Adrenal gland (tissue), 12 donors: ENCODE results near the gene ZNHIT1. TPM values are rescaled to one million over a fixed set of nuclear protein-coding genes. Genes with fewer than 3 reads are reported as not detected.

Experiments
- DNase-seq, 7 donors: peaks; one replicate each; pipeline ENCODE4 v3.0.0-alpha.2; 2019 to 2020
- H3K27ac ChIP-seq, 5 donors: fragments of 200-600 bp; sonication (generic) in 4 of 5; 1 replicate in 3 of 5; 2 replicates in 2 of 5; pipeline versions ENCODE4 v1.5.1 to v1.8.0; 2016 to 2020; ENCODE audit warnings: mild to moderate bottlenecking in 1 of 5
- H3K27me3 ChIP-seq: fragments of 200-600 bp; 2 replicates; pipeline ENCODE4 v1.8.0; 2021
- H3K36me3 ChIP-seq, 2 donors: fragments of 200-600 bp; replicated peaks in 1 of 2; 1 replicate in 1 of 2; 2 replicates in 1 of 2; pipeline versions ENCODE4 v1.5.1 to v1.8.0; 2018 to 2022
- H3K4me1 ChIP-seq, 2 donors: fragments of 200-600 bp; replicated peaks in 1 of 2; 1 replicate in 1 of 2; 2 replicates in 1 of 2; pipeline versions ENCODE4 v1.5.1 to v1.8.0; 2018 to 2021
- H3K4me3 ChIP-seq, 4 donors: fragments of 200-600 bp; sonication (generic) in 3 of 4; one replicate each; pipeline ENCODE4 v1.5.1; 2016 to 2018
- H3K9me3 ChIP-seq, 3 donors: fragments of 200-600 bp; sonication (generic) in 1 of 3; replicated peaks in 1 of 3; 1 replicate in 2 of 3; 2 replicates in 1 of 3; pipeline versions ENCODE4 v1.5.1 to v1.8.0; 2016 to 2021
- POLR2A ChIP-seq, 2 donors: fragments of 450-650 bp; IDR thresholded peaks; one replicate each; pipeline ENCODE4 v1.6.1; 2017; ENCODE audit warnings: antibody characterized with exemption in 2 of 2, mild to moderate bottlenecking in 2 of 2, moderate library complexity in 1 of 2
- WGBS, 4 donors: extraction: QIAGEN DNeasy Blood & Tissue Kit in 2 of 4; methylation state at CpG; one replicate each; pipeline versions ENCODE4 v1.1.5 to v1.1.7; 2013 to 2017; 5-methylcytosine and 5-hydroxymethylcytosine counted together
- intact Hi-C, 2 donors: fragments of 100-400 bp; cut with DNase I; formaldehyde crosslinking; loops; one replicate each; pipeline versions ENCODE4 v1.14.1 to v1.15.0; 2022 to 2023
- polyA plus RNA-seq, 3 donors: library from polyadenylated mRNA; stranded (reverse); fragments of 200-250 nt in 2 of 3; fragments of 350-450 nt in 1 of 3; fragmentation: Illumina TruSeq in 1 of 3; extraction: RNeasy Lipid Tissue Mini Kit (QIAGEN cat#74804) in 1 of 3; gene quantifications; one replicate each; pipeline ENCODE4 v1.2.3, GENCODE V29; 2013 to 2014
- total RNA-seq, 9 donors: library from RNA; depleted of rRNA in 4 of 9; stranded (reverse); fragments of >200 nt in 4 of 9; fragments of 120-200 nt in 1 of 9; fragmentation: NEBNext Ultra II Directional in 1 of 9; extraction: Animal tissue kit (Norgen Biotek cat#: 25700) in 1 of 9; gene quantifications; one replicate each; pipeline versions ENCODE4 v1.1.0 to v1.2.4, GENCODE V29; 2013 to 2023
- TF ChIP-seq, protein P1 (sequence below), 6 experiments: fragments of 450-650 bp in 4 of 6; fragments of 200-600 bp in 2 of 6; sonication (generic) in 1 of 6; IDR thresholded peaks; 1 replicate in 5 of 6; 2 replicates in 1 of 6; pipeline versions ENCODE4 v1.5.1 to v1.8.0; 2016 to 2021; ENCODE audit warnings: antibody characterized with exemption in 6 of 6, mild to moderate bottlenecking in 2 of 6, moderate library complexity in 1 of 6
- donor health status: healthy with polysubstance abuse.
- donor health status: Bipolar disorder and iron deficiency.
- donor health status: DM: yes; HTN: yes; CAD: no.
- donor health status: DM: no; HTN: no; CAD: no.
- donor health status: DM: no; HTN: no; CAD: no.
- donor health status: DM: yes; HTN: yes; CAD: no.

ZNHIT1 gene
- total and polyA plus RNA-seq, 12 donors = 34.7 to 228 (median 104) TPM

DNA sequence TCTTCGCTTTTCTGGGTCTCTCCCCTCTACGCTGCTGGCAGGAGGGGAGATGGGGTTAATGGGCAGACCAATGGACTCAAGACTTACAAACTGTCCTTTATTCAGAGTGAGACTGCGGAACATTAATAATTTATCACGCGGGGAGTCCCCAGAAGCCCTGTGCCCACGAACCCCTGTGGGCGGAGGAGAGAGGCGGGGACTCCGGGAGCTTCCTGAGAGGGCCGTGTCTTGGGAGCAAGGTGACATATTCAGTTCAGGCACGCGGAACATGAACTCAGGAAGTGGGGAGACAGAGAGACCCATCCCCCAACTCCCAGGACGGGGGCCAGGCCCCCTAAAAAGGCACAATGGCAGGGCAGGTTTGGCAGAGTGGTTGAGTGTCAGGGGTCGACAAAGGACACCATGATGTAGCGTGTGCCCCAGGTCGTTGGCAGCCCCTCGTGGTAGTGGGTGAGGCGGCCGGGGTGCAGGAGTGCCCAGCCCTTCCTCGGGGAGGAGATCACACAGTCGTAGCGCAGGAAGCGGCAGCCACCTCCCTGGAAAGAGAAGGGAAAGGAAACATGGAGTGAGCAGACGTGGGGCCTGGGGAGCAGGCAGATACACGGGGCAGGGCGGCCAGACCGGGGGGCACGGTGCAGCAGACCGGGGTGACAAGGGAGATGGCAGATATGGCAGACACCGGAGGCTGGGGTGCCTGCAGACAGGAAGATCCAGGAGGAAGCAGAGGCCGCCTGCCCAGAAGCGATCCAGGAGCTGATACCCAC is 11.9 kb upstream of the ZNHIT1 start:
- no peaks in the 10 kb centered on the region for H3K9me3 ChIP-seq
- WGBS, 4 donors = 80 to 89% (median 87%) methylated on average over 30 to 32 of the region's 32 CpGs
- H3K4me3 ChIP-seq = no peak overlapping the region
- no peak overlapping the region for H3K27ac ChIP-seq
- intact Hi-C loops = no loop called here
- H3K27me3 ChIP-seq = peaks cover 23% of the 10 kb centered on the region
- TF ChIP-seq, protein P1, sequence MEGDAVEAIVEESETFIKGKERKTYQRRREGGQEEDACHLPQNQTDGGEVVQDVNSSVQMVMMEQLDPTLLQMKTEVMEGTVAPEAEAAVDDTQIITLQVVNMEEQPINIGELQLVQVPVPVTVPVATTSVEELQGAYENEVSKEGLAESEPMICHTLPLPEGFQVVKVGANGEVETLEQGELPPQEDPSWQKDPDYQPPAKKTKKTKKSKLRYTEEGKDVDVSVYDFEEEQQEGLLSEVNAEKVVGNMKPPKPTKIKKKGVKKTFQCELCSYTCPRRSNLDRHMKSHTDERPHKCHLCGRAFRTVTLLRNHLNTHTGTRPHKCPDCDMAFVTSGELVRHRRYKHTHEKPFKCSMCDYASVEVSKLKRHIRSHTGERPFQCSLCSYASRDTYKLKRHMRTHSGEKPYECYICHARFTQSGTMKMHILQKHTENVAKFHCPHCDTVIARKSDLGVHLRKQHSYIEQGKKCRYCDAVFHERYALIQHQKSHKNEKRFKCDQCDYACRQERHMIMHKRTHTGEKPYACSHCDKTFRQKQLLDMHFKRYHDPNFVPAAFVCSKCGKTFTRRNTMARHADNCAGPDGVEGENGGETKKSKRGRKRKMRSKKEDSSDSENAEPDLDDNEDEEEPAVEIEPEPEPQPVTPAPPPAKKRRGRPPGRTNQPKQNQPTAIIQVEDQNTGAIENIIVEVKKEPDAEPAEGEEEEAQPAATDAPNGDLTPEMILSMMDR (IDR thresholded peaks at IDR 0.05) = no peak
- no peak for TF ChIP-seq POLR2A (IDR thresholded peaks at IDR 0.05)
- H3K4me1 ChIP-seq = peaks cover 0 to 5% of the 10 kb centered on the region in 2 donors
- no peak for DNase-seq
- peaks cover 0 to 26% of the 10 kb centered on the region in 2 donors for H3K36me3 ChIP-seq

DNA sequence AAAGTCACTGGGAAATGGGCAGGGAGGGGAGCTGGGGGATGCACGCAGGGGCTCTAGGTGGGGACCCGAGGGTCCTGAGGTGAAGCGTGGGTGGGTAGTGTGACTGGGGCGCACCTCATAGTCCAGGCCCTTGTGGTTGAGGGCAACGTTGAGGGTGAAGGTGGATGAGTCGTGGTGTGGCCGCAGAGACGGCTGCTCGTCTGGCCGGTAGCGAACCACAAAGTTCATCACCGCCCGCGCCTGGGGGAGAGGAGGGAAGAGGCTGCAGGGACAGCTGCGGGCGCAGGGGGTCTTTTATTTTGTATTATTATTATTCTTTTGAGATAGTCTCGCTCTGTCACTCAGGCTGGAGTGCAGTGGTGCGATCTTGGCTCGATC is 11.3 kb upstream of the ZNHIT1 start:
- H3K9me3 ChIP-seq = no peaks in the 10 kb centered on the region
- no peak for DNase-seq
- H3K27me3 ChIP-seq = peaks cover 17% of the 10 kb centered on the region
- H3K27ac ChIP-seq = no peak overlapping the region
- intact Hi-C loops = no loop called here
- no peak for TF ChIP-seq POLR2A (IDR thresholded peaks at IDR 0.05)
- TF ChIP-seq, protein P1 (IDR thresholded peaks at IDR 0.05) = no peak
- 85 to 91% (median 88%) methylated on average over 18 to 19 of the region's 19 CpGs for WGBS, 4 donors
- H3K4me3 ChIP-seq = no peak overlapping the region
- peaks cover 0 to 32% of the 10 kb centered on the region in 2 donors for H3K36me3 ChIP-seq
- H3K4me1 ChIP-seq = peaks cover 0 to 4% of the 10 kb centered on the region in 2 donors

DNA sequence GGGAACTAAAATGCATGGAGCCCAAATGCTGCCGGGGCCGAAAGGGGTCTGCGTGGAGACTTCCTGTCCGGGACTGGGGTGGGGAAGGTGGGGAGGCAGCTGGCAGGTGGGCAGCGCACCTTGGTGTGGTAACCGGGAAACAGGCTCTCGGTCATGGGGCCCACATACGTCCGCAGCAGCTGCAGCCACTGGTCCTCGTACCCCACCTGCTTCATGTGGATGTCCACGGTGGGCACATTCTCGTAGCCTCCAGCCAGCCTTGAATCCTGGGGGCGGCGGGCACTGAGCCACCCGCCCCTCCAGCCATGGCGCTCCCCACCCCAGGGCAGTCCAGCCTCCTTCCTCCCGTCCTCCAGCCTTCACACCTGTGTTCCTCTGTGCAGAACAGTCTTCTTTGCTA is 10.5 kb upstream of the ZNHIT1 start:
- 93 to 100% (median 95%) methylated on average over 4 to 17 of the region's 17 CpGs for WGBS, 4 donors
- TF ChIP-seq POLR2A (IDR thresholded peaks at IDR 0.05) = no peak
- TF ChIP-seq, protein P1 (IDR thresholded peaks at IDR 0.05) = no peak
- intact Hi-C loops = no loop called here
- no peak overlapping the region for H3K27ac ChIP-seq
- H3K4me1 ChIP-seq = no peaks in the 10 kb centered on the region
- no peaks in the 10 kb centered on the region for H3K9me3 ChIP-seq
- peaks cover 0 to 37% of the 10 kb centered on the region in 2 donors for H3K36me3 ChIP-seq
- no peak for DNase-seq
- H3K27me3 ChIP-seq = peaks cover 9% of the 10 kb centered on the region
- no peak overlapping the region for H3K4me3 ChIP-seq

DNA sequence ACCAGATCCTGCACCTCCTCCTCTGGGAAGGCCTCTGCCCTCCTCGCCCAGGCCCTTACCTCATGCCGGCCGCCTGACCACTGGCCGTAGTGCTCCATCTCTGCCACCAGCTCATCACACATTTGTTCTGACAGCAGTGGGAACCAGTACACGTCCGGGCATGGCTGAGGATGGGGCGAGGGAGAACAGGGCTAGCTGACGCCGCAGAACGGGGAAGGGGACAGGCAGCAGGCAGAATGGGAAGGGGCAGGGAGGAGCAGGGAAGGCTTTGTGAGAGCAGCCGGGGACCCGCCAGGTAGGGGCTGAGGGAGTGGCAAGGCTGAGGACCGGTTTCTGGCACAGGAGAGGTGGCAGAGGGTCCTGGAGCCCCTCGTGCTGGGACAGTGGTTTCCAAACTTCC is 9.2 kb upstream of the ZNHIT1 start:
- Histone ChIP-seq H3K27me3 (no peaks in the 10 kb centered on the region), H3K4me1 (no peaks in the 10 kb centered on the region), H3K9me3 (no peaks in the 10 kb centered on the region), H3K36me3 (peaks cover 0 to 46% of the 10 kb centered on the region in 2 donors), H3K27ac (no peak overlapping the region), H3K4me3 (no peak overlapping the region)
- no peak for DNase-seq
- 94 to 99% (median 95%) methylated on average over 14 of the region's 14 CpGs for WGBS, 4 donors
- intact Hi-C loops = no loop called here
- no peak for TF ChIP-seq POLR2A (IDR thresholded peaks at IDR 0.05)
- TF ChIP-seq, protein P1 (IDR thresholded peaks at IDR 0.05) = no peak
